WTC11 (cell line): ENCODE measurements around the gene SGMS1.
"Not testable (repeated sequence)": the region's sequence is repeated elsewhere in the genome, so short reads cannot be mapped to it uniquely, and the experiment has no call there.

ENCODE experiments used
- CTCF ChIP-seq: fragments of 200-600 bp; IDR thresholded peaks from 2 replicates; pipeline ENCODE4 v1.8.0; 2022; ENCODE audit warnings: antibody characterized with exemption
- FOXJ3 ChIP-seq: sonication (generic); formaldehyde crosslinking; IDR thresholded peaks from 2 replicates; pipeline ENCODE4 v1.9.0; 2021; ENCODE audit warnings: missing genetic modification reagents, mild to moderate bottlenecking, borderline replicate concordance
- IRF1 ChIP-seq: sonication (generic); formaldehyde crosslinking; IDR thresholded peaks from 2 replicates; pipeline ENCODE4 v1.8.0; 2023; ENCODE audit warnings: missing genetic modification reagents
- IRF2 ChIP-seq: sonication (generic); formaldehyde crosslinking; IDR thresholded peaks from 2 replicates; pipeline ENCODE4 v1.8.0; 2022; ENCODE audit warnings: low read depth, missing genetic modification reagents, borderline replicate concordance
- RELA ChIP-seq: sonication (generic); formaldehyde crosslinking; IDR thresholded peaks from 2 replicates; pipeline ENCODE4 v1.8.1; 2022; ENCODE audit warnings: missing genetic modification reagents, mild to moderate bottlenecking, borderline replicate concordance
- ZNF416 ChIP-seq: fragments of 250-450 bp; sonication (Bioruptor Pico); IDR thresholded peaks from 2 replicates; pipeline ENCODE4 v1.9.0; 2021; ENCODE audit warnings: mild to moderate bottlenecking, inconsistent platforms

- TF ChIP-seq CTCF; ZNF416; FOXJ3 (CRISPR knock-in tag); RELA (CRISPR knock-in tag); IRF2 (CRISPR knock-in tag); IRF1 (CRISPR knock-in tag): not testable (repeated sequence)
Measured at GRCh38 chr10:50659865-50660730, 36.3 kb upstream of the SGMS1 start.
